C4-2B (cell line): ENCODE measurements around the gene RNF167.

ENCODE experiments used
- CTCF ChIP-seq: fragments of 450-650 bp; conservative IDR thresholded peaks from 2 replicates; pipeline ENCODE4 v1.5.1; 2017; ENCODE audit warnings: mild to moderate bottlenecking
- ZFX ChIP-seq: fragments of 450-650 bp; IDR thresholded peaks from 2 replicates; pipeline ENCODE4 v1.6.1; 2017

DNA sequence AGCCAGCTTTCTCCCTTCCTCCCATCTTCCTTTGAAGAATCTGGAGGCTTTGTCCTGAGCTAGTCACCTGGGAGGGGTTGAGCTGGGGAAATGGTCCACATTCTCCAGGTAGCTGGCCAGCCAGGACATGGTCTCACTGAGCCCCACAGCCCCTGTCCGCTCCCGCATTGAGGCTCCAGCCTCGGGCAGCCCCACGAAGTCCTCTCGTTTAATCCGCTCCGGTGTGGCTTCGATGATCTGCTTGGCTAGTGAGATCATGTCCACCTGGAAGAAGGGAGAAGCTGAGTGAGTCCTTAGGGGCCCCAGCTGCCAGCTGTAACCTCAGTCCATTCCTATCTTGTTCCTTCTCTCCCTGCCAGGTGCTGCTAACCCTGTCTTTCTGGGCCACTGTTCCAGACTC is 30.2 kb downstream of the RNF167 start:
- TF ChIP-seq CTCF (no peak), ZFX (no peak)
